GM13977 (cell line): ENCODE measurements around the gene B3GNT9.

Source experiments
- DNase-seq: peaks from one replicate; pipeline ENCODE4 v3.0.0; 2012; ENCODE audit warnings: low spot score
- CTCF ChIP-seq: IDR thresholded peaks from 2 replicates; pipeline ENCODE4 v1.5.1; 2012; ENCODE audit warnings: mild to moderate bottlenecking, control low read depth; ENCODE audit not compliant: insufficient read depth; ENCODE audit errors: extremely low read depth, missing control alignments
- in situ Hi-C: fragments of 300-500 bp; cut with MboI; formaldehyde crosslinking; loops from one replicate; pipeline ENCODE4 v1.12.0; 2022; ENCODE audit warnings: low sequenced_read_pairs, low pct_unique_long_range_greater_than_20kb, mixed read lengths, inconsistent platforms; ENCODE audit not compliant: unreplicated experiment

Gene B3GNT9

DNA sequence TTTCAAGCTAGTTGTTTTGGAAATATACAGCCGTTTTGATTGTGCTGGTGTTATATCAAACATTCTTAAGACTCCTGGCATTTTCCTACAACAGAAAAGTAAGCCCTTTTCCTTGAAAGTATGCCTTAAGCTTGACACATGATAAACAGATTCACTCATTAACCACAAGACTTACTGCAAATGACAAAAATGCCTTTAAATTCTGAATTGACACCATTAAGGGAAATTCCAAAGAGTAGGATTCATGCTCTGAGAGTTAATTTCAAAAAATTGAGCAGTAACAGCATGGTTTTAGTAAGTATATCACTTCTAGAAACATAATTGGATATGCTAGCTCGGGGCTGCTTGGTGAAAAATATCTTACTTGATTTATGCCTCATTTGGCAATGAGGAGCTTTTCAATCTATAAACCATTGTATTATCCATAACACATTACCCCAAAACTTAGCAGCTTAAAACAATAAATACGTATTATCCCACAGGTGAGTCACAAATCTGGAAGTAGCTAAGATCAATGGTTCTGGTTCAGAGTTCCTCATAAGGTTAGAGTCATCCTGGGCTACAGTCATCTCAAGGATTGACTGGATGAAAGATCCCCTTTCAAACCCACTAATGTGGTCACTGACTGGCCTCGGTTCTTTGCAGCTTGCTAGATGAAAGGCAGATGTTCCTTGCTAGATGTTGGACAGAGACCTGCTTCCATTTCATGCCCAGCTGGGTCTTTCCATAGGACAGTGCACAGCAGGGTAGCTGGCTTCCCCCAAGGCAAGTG lies 49.3 kb downstream of the B3GNT9 start:
- in situ Hi-C loops, result no loop called here
- TF ChIP-seq CTCF, result no peak
- no peak for DNase-seq

- TF ChIP-seq CTCF, result peak; percentile 37
- DNase-seq, result peak; percentile 62
- in situ Hi-C loops, result no loop called here
Observed at GRCh38 chr16:67100569-67101310, 50.1 kb downstream of the B3GNT9 start.

GRCh38 chr16:67098599-67098998 lies 52.2 kb downstream of the B3GNT9 start:
- no peak for TF ChIP-seq CTCF
- no peak for DNase-seq

More at GRCh38 chr16:67098599-67098998, 52.2 kb downstream of the B3GNT9 start:
- in situ Hi-C loops, result no loop called here
